ENCODE measurements around the gene KRTAP12-3.
"Not testable (repeated sequence)": the region's sequence is repeated elsewhere in the genome, so short reads cannot be mapped to it uniquely, and the experiment has no call there.

The KRTAP12-3 gene

DNA sequence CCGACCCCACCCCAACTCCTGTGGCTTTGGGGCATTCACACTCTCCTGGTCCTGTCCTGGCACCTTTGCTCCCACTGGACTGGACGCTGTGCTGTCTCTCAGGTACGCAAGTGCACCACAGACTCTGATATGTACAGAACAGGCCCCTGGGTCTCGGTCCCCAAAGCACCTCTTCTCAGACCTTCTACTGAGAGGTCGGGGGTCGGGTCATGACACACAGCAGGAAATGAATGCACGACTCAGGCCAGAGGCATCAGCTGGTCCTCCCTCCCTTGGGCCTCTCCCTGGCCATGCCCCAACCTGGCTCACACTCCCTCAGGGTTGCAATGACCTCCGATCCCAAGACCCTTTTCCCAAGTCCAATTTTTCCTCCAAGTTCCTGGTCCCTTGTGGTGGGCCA is 37.5 kb downstream of the KRTAP12-3 start:
- Histone ChIP-seq H3K4me3 (ENCODE audit: insufficient read depth, low read depth, low read length, poor library complexity, severe bottlenecking) (no peak overlapping the region), H3K27ac (ENCODE audit: insufficient read depth, low read length, poor library complexity, severe bottlenecking) (no peak overlapping the region), H3K4me1 (ENCODE audit: control insufficient read depth, insufficient read depth, low read length, poor library complexity, severe bottlenecking) (no peaks in the 10 kb centered on the region), H3K9me3 (ENCODE audit: control insufficient read depth, low read length) (peaks cover 6% of the 10 kb centered on the region), H3K36me3 (ENCODE audit: control insufficient read depth, insufficient read depth, low read length) (no peaks in the 10 kb centered on the region), H3K27me3 (replicated peaks; ENCODE audit: control insufficient read depth, insufficient read depth, low read length, poor library complexity, severe bottlenecking) (peaks cover 7% of the 10 kb centered on the region)
- no peak for DNase-seq

DNA sequence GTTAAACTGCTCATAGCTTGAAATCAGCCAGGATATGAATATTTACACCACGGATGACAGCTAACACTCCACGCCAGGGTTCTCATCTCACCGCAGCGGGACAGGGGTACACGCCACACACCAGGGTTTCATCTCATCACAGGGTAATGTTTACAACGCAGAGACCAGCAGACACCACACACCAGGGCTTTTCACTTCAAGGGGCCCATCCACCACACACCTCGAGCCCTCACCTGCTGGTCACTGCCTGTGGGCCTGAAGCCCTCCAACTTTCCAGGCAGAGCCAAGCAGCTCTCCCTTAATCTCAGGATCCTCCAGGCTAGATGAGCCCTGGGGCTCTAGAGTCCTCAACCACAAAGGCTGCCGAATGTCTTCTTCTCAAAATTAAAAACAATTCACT is 37.9 kb downstream of the KRTAP12-3 start:
- Histone ChIP-seq H3K36me3 (ENCODE audit: control insufficient read depth, insufficient read depth, low read length) (no peaks in the 10 kb centered on the region), H3K4me3 (ENCODE audit: insufficient read depth, low read depth, low read length, poor library complexity, severe bottlenecking) (no peak overlapping the region), H3K27me3 (replicated peaks; ENCODE audit: control insufficient read depth, insufficient read depth, low read length, poor library complexity, severe bottlenecking) (peaks cover 10% of the 10 kb centered on the region), H3K27ac (ENCODE audit: insufficient read depth, low read length, poor library complexity, severe bottlenecking) (no peak overlapping the region), H3K4me1 (ENCODE audit: control insufficient read depth, insufficient read depth, low read length, poor library complexity, severe bottlenecking) (no peaks in the 10 kb centered on the region), H3K9me3 (ENCODE audit: control insufficient read depth, low read length) (peaks cover 6% of the 10 kb centered on the region)
- no peak for DNase-seq

DNA sequence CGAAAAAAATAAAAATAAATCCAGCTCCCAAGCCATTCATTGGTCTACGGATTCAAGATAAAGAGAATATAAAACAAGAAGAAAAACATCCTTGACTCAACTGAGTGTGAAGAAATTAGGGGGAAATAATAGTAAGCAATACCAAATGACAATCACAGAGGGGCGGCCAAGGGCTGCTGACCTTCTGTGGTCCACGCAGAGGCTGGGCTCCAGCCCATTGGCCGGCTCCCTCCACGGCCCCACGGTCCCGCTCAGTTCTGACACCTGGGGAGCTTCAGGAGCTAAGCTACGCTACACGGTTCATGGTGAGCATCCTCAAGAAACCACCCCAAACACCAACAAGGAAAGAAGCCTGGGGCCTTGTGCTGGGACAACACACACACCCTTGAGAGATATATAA is 38.8 kb downstream of the KRTAP12-3 start:
- H3K4me1 ChIP-seq (ENCODE audit: control insufficient read depth, insufficient read depth, low read length, poor library complexity, severe bottlenecking) = no peaks in the 10 kb centered on the region
- no peak overlapping the region for H3K4me3 ChIP-seq (ENCODE audit: insufficient read depth, low read depth, low read length, poor library complexity, severe bottlenecking)
- H3K27me3 ChIP-seq (replicated peaks; ENCODE audit: control insufficient read depth, insufficient read depth, low read length, poor library complexity, severe bottlenecking) = peaks cover 15% of the 10 kb centered on the region
- H3K9me3 ChIP-seq (ENCODE audit: control insufficient read depth, low read length) = peaks cover 6% of the 10 kb centered on the region
- no peak overlapping the region for H3K27ac ChIP-seq (ENCODE audit: insufficient read depth, low read length, poor library complexity, severe bottlenecking)
- DNase-seq = no peak
- H3K36me3 ChIP-seq (ENCODE audit: control insufficient read depth, insufficient read depth, low read length) = no peaks in the 10 kb centered on the region

DNA sequence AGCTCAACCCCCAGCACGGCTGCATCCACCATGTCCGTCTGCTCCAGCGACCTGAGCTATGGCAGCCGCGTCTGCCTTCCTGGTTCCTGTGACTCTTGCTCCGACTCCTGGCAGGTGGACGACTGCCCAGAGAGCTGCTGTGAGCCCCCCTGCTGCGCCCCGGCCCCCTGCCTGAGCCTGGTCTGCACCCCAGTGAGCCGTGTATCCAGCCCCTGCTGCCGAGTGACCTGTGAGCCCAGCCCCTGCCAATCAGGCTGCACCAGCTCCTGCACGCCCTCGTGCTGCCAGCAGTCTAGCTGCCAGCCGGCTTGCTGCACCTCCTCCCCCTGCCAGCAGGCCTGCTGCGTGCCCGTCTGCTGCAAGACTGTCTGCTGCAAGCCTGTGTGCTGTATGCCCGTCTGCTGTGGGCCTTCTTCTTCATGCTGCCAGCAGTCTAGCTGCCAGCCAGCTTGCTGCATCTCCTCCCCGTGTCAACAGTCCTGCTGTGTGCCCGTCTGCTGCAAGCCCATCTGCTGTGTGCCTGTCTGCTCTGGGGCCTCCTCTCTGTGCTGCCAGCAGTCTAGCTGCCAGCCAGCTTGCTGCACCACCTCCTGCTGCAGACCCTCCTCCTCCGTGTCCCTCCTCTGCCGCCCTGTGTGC is 39.6 kb downstream of the KRTAP12-3 start, which contains the start of gene KRTAP10-12:
KRTAP10-12 (plus strand) TSS at position 1 of the 639 bp plus-strand sequence; CDS start at position 31, 30 bp downstream.
- H3K27ac ChIP-seq (ENCODE audit: insufficient read depth, low read length, poor library complexity, severe bottlenecking); H3K4me1 ChIP-seq (ENCODE audit: control insufficient read depth, insufficient read depth, low read length, poor library complexity, severe bottlenecking); H3K9me3 ChIP-seq (ENCODE audit: control insufficient read depth, low read length); H3K4me3 ChIP-seq (ENCODE audit: insufficient read depth, low read depth, low read length, poor library complexity, severe bottlenecking); DNase-seq; H3K36me3 ChIP-seq (ENCODE audit: control insufficient read depth, insufficient read depth, low read length): not testable (repeated sequence)
- H3K27me3 ChIP-seq (replicated peaks; ENCODE audit: control insufficient read depth, insufficient read depth, low read length, poor library complexity, severe bottlenecking) = peaks cover 15% of the 10 kb centered on the region

DNA sequence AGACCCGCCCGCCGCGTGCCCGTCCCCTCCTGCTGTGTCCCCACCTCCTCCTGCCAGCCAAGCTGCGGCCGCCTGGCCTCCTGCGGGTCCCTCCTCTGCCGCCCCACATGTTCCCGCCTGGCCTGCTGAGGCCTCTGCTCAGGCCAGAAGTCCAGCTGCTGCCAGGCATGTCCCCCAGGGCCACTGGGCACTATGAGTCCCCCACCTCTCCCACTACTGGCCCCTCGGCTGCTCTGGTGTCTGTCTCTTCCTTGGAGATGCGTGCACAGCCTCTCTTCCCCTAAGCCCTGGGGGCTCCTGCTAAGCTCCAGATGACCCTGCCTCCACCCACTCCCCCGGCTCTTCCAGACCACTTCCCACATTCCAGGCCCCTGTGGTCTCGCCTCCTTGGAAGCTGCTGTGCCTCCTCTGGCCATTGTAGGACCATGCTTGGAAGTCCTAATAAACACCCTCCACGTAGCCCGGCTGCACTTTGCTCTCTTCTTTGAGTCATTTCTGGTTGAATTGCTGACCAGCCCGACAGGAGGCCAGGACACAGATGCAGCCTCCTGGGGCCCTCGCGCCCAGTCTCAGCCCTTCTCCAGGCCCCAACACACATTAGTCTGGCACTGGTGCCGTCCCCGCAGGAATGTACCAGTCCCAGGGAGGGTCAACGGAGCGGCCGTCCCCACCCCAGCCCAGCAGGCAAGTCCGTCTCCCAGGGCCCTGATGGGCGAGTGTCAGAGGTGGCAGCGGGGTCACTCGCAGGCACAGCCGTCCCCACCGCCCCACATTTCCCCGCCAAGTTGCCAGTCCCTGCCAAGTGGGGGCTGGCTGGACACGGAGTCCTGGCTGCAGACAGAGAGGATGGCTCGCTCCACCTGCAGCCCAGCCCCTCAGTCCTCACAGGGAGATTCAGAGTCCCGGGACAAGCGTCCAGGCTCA is 40.3 kb downstream of the KRTAP12-3 start:
- Histone ChIP-seq H3K4me1 (ENCODE audit: control insufficient read depth, insufficient read depth, low read length, poor library complexity, severe bottlenecking) (no peaks in the 10 kb centered on the region), H3K9me3 (ENCODE audit: control insufficient read depth, low read length) (peaks cover 3% of the 10 kb centered on the region), H3K36me3 (ENCODE audit: control insufficient read depth, insufficient read depth, low read length) (no peaks in the 10 kb centered on the region), H3K27ac (ENCODE audit: insufficient read depth, low read length, poor library complexity, severe bottlenecking) (no peak overlapping the region), H3K27me3 (replicated peaks; ENCODE audit: control insufficient read depth, insufficient read depth, low read length, poor library complexity, severe bottlenecking) (peaks cover 17% of the 10 kb centered on the region), H3K4me3 (ENCODE audit: insufficient read depth, low read depth, low read length, poor library complexity, severe bottlenecking) (no peak overlapping the region)
- no peak for DNase-seq

DNA sequence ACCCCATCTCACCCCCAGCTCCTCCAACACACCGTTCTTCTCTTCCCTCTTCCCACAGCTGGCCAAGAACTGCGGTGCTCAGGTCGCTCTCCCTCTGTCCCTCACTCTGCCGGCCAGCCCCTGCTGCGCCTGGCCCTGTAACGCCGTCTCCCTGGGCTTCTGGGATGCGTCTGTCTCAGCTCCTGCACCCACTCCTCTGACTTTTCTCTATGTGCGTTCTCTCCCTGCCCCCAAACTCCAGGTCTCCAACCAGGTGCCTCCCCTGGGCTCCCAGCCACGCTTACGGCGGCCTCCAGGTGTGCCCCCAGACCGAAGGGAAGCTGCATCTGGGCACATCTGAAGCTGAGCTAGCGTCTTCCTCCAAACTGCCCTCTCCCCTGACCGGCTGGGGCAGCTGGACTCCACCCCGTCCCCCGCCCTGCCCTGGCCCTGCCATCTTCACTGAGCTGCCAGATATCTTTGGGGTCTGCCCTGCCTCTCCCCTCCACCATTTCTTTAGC is 41.8 kb downstream of the KRTAP12-3 start:
- no peaks in the 10 kb centered on the region for H3K9me3 ChIP-seq (ENCODE audit: control insufficient read depth, low read length)
- H3K4me3 ChIP-seq (ENCODE audit: insufficient read depth, low read depth, low read length, poor library complexity, severe bottlenecking) = no peak overlapping the region
- H3K27ac ChIP-seq (ENCODE audit: insufficient read depth, low read length, poor library complexity, severe bottlenecking) = no peak overlapping the region
- H3K27me3 ChIP-seq (replicated peaks; ENCODE audit: control insufficient read depth, insufficient read depth, low read length, poor library complexity, severe bottlenecking) = peaks cover 31% of the 10 kb centered on the region
- H3K36me3 ChIP-seq (ENCODE audit: control insufficient read depth, insufficient read depth, low read length) = no peaks in the 10 kb centered on the region
- H3K4me1 ChIP-seq (ENCODE audit: control insufficient read depth, insufficient read depth, low read length, poor library complexity, severe bottlenecking) = no peaks in the 10 kb centered on the region
- no peak for DNase-seq

DNA sequence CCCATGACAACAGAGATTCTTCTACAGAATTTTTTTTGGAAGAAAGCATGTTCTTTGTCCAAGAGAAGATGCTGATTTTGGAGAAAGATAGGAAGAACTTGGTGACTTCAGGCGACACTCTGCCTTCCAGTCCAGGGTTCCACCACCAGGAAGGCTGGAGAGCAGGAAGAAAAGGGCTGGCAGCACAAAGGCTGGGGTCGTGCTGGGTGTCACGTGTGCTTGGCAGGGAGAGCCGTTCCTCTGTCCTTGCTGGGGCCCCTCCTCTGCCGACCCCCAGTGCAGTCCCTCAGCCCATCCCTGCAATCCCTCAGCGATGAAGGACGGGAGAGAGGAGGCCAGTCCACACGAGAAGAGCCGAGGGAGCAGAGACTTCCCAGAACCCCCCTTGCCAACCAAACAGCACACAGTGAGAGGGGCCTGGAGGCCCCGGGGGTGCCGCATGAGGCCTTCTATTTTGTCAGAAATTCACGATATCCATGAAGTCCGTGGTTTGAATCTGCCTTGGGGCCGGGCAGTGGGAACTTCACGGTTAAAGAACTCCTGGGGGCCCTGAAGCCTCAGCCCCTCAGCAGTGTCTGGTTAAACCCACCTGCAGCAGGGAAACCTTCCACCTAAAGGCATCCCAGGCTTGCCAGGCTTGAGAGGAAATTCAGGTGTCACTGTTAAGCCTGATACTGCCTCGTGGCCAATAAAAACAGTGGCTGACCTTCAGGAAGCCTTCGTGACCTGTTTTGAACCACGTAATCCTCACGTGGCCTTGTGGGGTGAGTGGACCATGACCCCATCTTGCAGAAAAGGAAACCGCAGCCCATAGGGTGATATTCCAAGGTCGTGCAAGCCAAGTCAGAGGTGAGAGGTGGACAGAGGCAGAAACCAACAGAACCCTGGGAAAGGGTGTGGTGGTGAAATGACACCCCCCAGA is 42.6 kb downstream of the KRTAP12-3 start:
- no peaks in the 10 kb centered on the region for H3K36me3 ChIP-seq (ENCODE audit: control insufficient read depth, insufficient read depth, low read length)
- H3K4me1 ChIP-seq (ENCODE audit: control insufficient read depth, insufficient read depth, low read length, poor library complexity, severe bottlenecking) = no peaks in the 10 kb centered on the region
- H3K27me3 ChIP-seq (replicated peaks; ENCODE audit: control insufficient read depth, insufficient read depth, low read length, poor library complexity, severe bottlenecking) = peaks cover 34% of the 10 kb centered on the region
- no peak overlapping the region for H3K4me3 ChIP-seq (ENCODE audit: insufficient read depth, low read depth, low read length, poor library complexity, severe bottlenecking)
- H3K27ac ChIP-seq (ENCODE audit: insufficient read depth, low read length, poor library complexity, severe bottlenecking) = no peak overlapping the region
- DNase-seq = no peak
- H3K9me3 ChIP-seq (ENCODE audit: control insufficient read depth, low read length) = no peaks in the 10 kb centered on the region

DNA sequence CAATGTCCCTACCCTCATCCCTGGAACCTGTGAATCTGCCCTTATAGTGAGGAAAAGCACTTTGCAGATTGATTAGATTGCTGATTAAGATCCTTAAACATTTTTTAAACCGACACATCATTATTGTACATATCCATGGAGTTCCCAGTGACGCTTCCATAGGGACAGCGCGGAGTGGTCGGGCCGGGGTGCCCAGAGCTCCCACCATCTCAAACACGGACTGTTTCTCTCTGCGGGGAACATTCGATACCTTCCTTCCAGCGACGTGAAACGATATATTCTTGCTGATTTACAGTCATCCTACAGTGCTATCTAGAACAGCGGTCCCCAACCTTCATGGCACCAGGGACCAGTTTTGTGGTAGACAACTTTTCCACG is 43.3 kb downstream of the KRTAP12-3 start:
- Histone ChIP-seq H3K27me3 (replicated peaks; ENCODE audit: control insufficient read depth, insufficient read depth, low read length, poor library complexity, severe bottlenecking) (peaks cover 36% of the 10 kb centered on the region), H3K4me1 (ENCODE audit: control insufficient read depth, insufficient read depth, low read length, poor library complexity, severe bottlenecking) (no peaks in the 10 kb centered on the region), H3K9me3 (ENCODE audit: control insufficient read depth, low read length) (no peaks in the 10 kb centered on the region), H3K27ac (ENCODE audit: insufficient read depth, low read length, poor library complexity, severe bottlenecking) (no peak overlapping the region), H3K36me3 (ENCODE audit: control insufficient read depth, insufficient read depth, low read length) (no peaks in the 10 kb centered on the region), H3K4me3 (ENCODE audit: insufficient read depth, low read depth, low read length, poor library complexity, severe bottlenecking) (no peak overlapping the region)
- no peak for DNase-seq

DNA sequence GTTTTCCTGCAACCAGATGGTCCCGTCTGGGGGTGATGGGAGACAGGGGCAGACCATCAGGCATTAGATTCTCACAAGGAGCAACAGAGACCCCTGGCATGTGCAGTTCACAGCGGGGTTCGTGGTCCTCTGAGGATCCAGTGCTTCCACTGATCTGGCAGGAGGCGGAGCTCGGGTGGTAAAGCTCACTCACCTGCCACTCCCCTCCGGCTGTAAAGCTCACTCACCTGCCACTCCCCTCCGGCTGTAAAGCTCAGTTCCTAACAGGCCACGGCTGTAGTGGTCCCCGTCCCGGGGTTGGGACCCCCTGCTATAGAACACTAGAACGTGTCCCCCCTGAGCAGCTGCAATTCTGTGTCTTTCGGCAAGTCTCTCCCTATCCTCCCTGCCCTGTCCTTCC is 43.8 kb downstream of the KRTAP12-3 start:
- Histone ChIP-seq H3K27me3 (replicated peaks; ENCODE audit: control insufficient read depth, insufficient read depth, low read length, poor library complexity, severe bottlenecking) (peaks cover 42% of the 10 kb centered on the region), H3K9me3 (ENCODE audit: control insufficient read depth, low read length) (no peaks in the 10 kb centered on the region), H3K27ac (ENCODE audit: insufficient read depth, low read length, poor library complexity, severe bottlenecking) (no peak overlapping the region), H3K36me3 (ENCODE audit: control insufficient read depth, insufficient read depth, low read length) (no peaks in the 10 kb centered on the region), H3K4me1 (ENCODE audit: control insufficient read depth, insufficient read depth, low read length, poor library complexity, severe bottlenecking) (no peaks in the 10 kb centered on the region), H3K4me3 (ENCODE audit: insufficient read depth, low read depth, low read length, poor library complexity, severe bottlenecking) (no peak overlapping the region)
- DNase-seq = no peak

Measured in effector memory CD4-positive, alpha-beta T cell (primary cell).